ES-I3 (cell line): Measurements from ENCODE around the gene CR2.
"Not testable (repeated sequence)": the region's sequence is repeated elsewhere in the genome, so short reads cannot be mapped to it uniquely, and the experiment has no call there.

Source experiments
- H3K36me3 ChIP-seq: 2 replicates; pipeline ENCODE4 v1.6.1; 2013; ENCODE audit warnings: mild to moderate bottlenecking, low read length, control low read depth, moderate library complexity; ENCODE audit not compliant: insufficient read depth
- H3K4me1 ChIP-seq: 2 replicates; pipeline ENCODE4 v1.6.1; 2013; ENCODE audit warnings: mild to moderate bottlenecking, control low read depth, low read length; ENCODE audit not compliant: insufficient read depth
- H3K9ac ChIP-seq: 2 replicates; pipeline ENCODE4 v1.6.1; 2013; ENCODE audit warnings: low read depth, mild to moderate bottlenecking, low read length, moderate library complexity
- H3K9me3 ChIP-seq: 2 replicates; pipeline ENCODE4 v1.6.1; 2013; ENCODE audit warnings: mild to moderate bottlenecking, low read length, moderate library complexity; ENCODE audit not compliant: control insufficient read depth, insufficient read depth

Gene CR2

GRCh38 chr1:207428783-207429182, 25.3 kb upstream of the CR2 start:
- Histone ChIP-seq H3K36me3 (no peaks in the 10 kb centered on the region), H3K9me3 (no peaks in the 10 kb centered on the region), H3K4me1 (no peaks in the 10 kb centered on the region), H3K9ac (no peak overlapping the region)

- no peaks in the 10 kb centered on the region for H3K9me3 ChIP-seq
- no peaks in the 10 kb centered on the region for H3K4me1 ChIP-seq
- no peak overlapping the region for H3K9ac ChIP-seq
- no peaks in the 10 kb centered on the region for H3K36me3 ChIP-seq
Measured at GRCh38 chr1:207429963-207430362, 24.2 kb upstream of the CR2 start.

- H3K4me1 ChIP-seq: no peaks in the 10 kb centered on the region
- no peak overlapping the region for H3K9ac ChIP-seq
- H3K9me3 ChIP-seq: no peaks in the 10 kb centered on the region
Measured at GRCh38 chr1:207430602-207431001, 23.5 kb upstream of the CR2 start.

GRCh38 chr1:207431508-207431907, 22.6 kb upstream of the CR2 start:
- Histone ChIP-seq H3K4me1 (no peaks in the 10 kb centered on the region), H3K36me3 (no peaks in the 10 kb centered on the region), H3K9ac (no peak overlapping the region), H3K9me3 (no peaks in the 10 kb centered on the region)

More at GRCh38 chr1:207430602-207431001, 23.5 kb upstream of the CR2 start:
- H3K36me3 ChIP-seq: no peaks in the 10 kb centered on the region

- Histone ChIP-seq H3K4me1 (no peaks in the 10 kb centered on the region), H3K9me3 (no peaks in the 10 kb centered on the region), H3K36me3 (no peaks in the 10 kb centered on the region), H3K9ac (no peak overlapping the region)
Measured at GRCh38 chr1:207433435-207433834, 20.7 kb upstream of the CR2 start.

GRCh38 chr1:207436746-207437145, 17.4 kb upstream of the CR2 start:
- not testable (repeated sequence) for H3K36me3 ChIP-seq, H3K4me1 ChIP-seq, H3K9ac ChIP-seq

GRCh38 chr1:207440626-207441025, 13.5 kb upstream of the CR2 start:
- Histone ChIP-seq H3K9ac (no peak overlapping the region), H3K4me1 (no peaks in the 10 kb centered on the region), H3K9me3 (no peaks in the 10 kb centered on the region), H3K36me3 (no peaks in the 10 kb centered on the region)

More at GRCh38 chr1:207436746-207437145, 17.4 kb upstream of the CR2 start:
- not testable (repeated sequence) for H3K9me3 ChIP-seq

GRCh38 chr1:207444514-207445217, 9.5 kb upstream of the CR2 start:
- Histone ChIP-seq H3K36me3 (no peaks in the 10 kb centered on the region), H3K9ac (no peak overlapping the region), H3K9me3 (no peaks in the 10 kb centered on the region), H3K4me1 (no peaks in the 10 kb centered on the region)

GRCh38 chr1:207453710-207454045, 450 bp upstream of the CR2 start:
- Histone ChIP-seq H3K9ac (peak overlapping the region; percentile 58; the same call in 1 of the 2 replicates), H3K4me1 (no peaks in the 10 kb centered on the region; the same call in 1 of the 2 replicates), H3K36me3 (no peaks in the 10 kb centered on the region), H3K9me3 (no peaks in the 10 kb centered on the region)

- no peaks in the 10 kb centered on the region; the same call in 1 of the 2 replicates for H3K4me1 ChIP-seq
- no peaks in the 10 kb centered on the region for H3K36me3 ChIP-seq
- H3K9me3 ChIP-seq: no peaks in the 10 kb centered on the region
- H3K9ac ChIP-seq: 0 out of 2 replicates have a peak overlapping the region, but pooled peaks have one; percentile 58
Measured at GRCh38 chr1:207455183-207455754, 1.1 kb downstream of the CR2 start.

GRCh38 chr1:207458414-207458813, 4.3 kb downstream of the CR2 start:
- no peaks in the 10 kb centered on the region for H3K36me3 ChIP-seq
- H3K4me1 ChIP-seq: no peaks in the 10 kb centered on the region
- no peak overlapping the region for H3K9ac ChIP-seq

GRCh38 chr1:207459008-207459407, 4.9 kb downstream of the CR2 start:
- Histone ChIP-seq H3K4me1 (no peaks in the 10 kb centered on the region), H3K9ac (no peak overlapping the region), H3K36me3 (no peaks in the 10 kb centered on the region), H3K9me3 (no peaks in the 10 kb centered on the region)

More at GRCh38 chr1:207458414-207458813, 4.3 kb downstream of the CR2 start:
- no peaks in the 10 kb centered on the region for H3K9me3 ChIP-seq

GRCh38 chr1:207461649-207462048, 7.5 kb downstream of the CR2 start:
- Histone ChIP-seq H3K9me3 (no peaks in the 10 kb centered on the region), H3K9ac (no peak overlapping the region), H3K4me1 (no peaks in the 10 kb centered on the region; the same call in 1 of the 2 replicates), H3K36me3 (no peaks in the 10 kb centered on the region)

- no peaks in the 10 kb centered on the region for H3K36me3 ChIP-seq
- H3K9ac ChIP-seq: no peak overlapping the region
- no peaks in the 10 kb centered on the region for H3K9me3 ChIP-seq
- H3K4me1 ChIP-seq: no peaks in the 10 kb centered on the region; the same call in 1 of the 2 replicates
Measured at GRCh38 chr1:207462535-207462934, 8.4 kb downstream of the CR2 start.

- Histone ChIP-seq H3K4me1 (no peaks in the 10 kb centered on the region; the same call in 1 of the 2 replicates), H3K9ac (no peak overlapping the region), H3K36me3 (no peaks in the 10 kb centered on the region), H3K9me3 (no peaks in the 10 kb centered on the region)
Measured at GRCh38 chr1:207463021-207463420, 8.9 kb downstream of the CR2 start.
